ENCODE measurements around the gene KIF1A. TPM values are rescaled to one million over a fixed set of nuclear protein-coding genes. Genes with fewer than 3 reads are reported as not detected.

The KIF1A gene
- total RNA-seq, 1 donor from 2014 or later: 4.7 TPM

- H3K27me3 ChIP-seq (ENCODE audit: control insufficient read depth in 3 of 3, insufficient read depth in 3 of 3, low read length in 3 of 3): peaks cover 0 to 24% (median 3%) of the 10 kb centered on the region in 3 donors
These were observed 67.8 kb downstream of the KIF1A start for GRCh38 chr2:240752209-240752608.

GRCh38 chr2:240750409-240750808 lies 69.6 kb downstream of the KIF1A start:
- peaks cover 0 to 18% (median 3%) of the 10 kb centered on the region in 3 donors for H3K27me3 ChIP-seq (ENCODE audit: control insufficient read depth in 3 of 3, insufficient read depth in 3 of 3, low read length in 3 of 3)
- no peak overlapping the region for H3K27ac ChIP-seq (ENCODE audit: low read depth, low read length)
- H3K4me3 ChIP-seq (ENCODE audit: low read length in 3 of 3): no peak overlapping the region
- H3K9ac ChIP-seq (ENCODE audit: low read depth in 1 of 3, low read length in 3 of 3): no peak overlapping the region
- no peaks in the 10 kb centered on the region for H3K4me1 ChIP-seq (ENCODE audit: control insufficient read depth in 3 of 3, insufficient read depth in 3 of 3, low read length in 3 of 3)
- H3K36me3 ChIP-seq (ENCODE audit: control insufficient read depth in 3 of 3, insufficient read depth in 3 of 3, low read length in 3 of 3): no peaks in the 10 kb centered on the region
- no peaks in the 10 kb centered on the region for H3K9me3 ChIP-seq (ENCODE audit: control insufficient read depth in 3 of 3, low read length in 3 of 3)

More at GRCh38 chr2:240752209-240752608, 67.8 kb downstream of the KIF1A start:
- H3K9ac ChIP-seq (ENCODE audit: low read depth in 1 of 3, low read length in 3 of 3): no peak overlapping the region
- H3K9me3 ChIP-seq (ENCODE audit: control insufficient read depth in 3 of 3, low read length in 3 of 3): no peaks in the 10 kb centered on the region
- no peak overlapping the region for H3K4me3 ChIP-seq (ENCODE audit: low read length in 3 of 3)
- H3K4me1 ChIP-seq (ENCODE audit: control insufficient read depth in 3 of 3, insufficient read depth in 3 of 3, low read length in 3 of 3): no peaks in the 10 kb centered on the region
- H3K27ac ChIP-seq (ENCODE audit: low read depth, low read length): no peak overlapping the region
- no peaks in the 10 kb centered on the region for H3K36me3 ChIP-seq (ENCODE audit: control insufficient read depth in 3 of 3, insufficient read depth in 3 of 3, low read length in 3 of 3)

GRCh38 chr2:240749516-240749915 lies 70.5 kb downstream of the KIF1A start:
- H3K27ac ChIP-seq (ENCODE audit: low read depth, low read length): no peak overlapping the region

GRCh38 chr2:240747256-240747655 lies 72.8 kb downstream of the KIF1A start:
- no peak overlapping the region for H3K9ac ChIP-seq (ENCODE audit: low read depth in 1 of 3, low read length in 3 of 3)
- no peaks in the 10 kb centered on the region for H3K9me3 ChIP-seq (ENCODE audit: control insufficient read depth in 3 of 3, low read length in 3 of 3)
- H3K4me3 ChIP-seq (ENCODE audit: low read length in 3 of 3): no peak overlapping the region
- H3K27ac ChIP-seq (ENCODE audit: low read depth, low read length): no peak overlapping the region
- H3K4me1 ChIP-seq (ENCODE audit: control insufficient read depth in 3 of 3, insufficient read depth in 3 of 3, low read length in 3 of 3): no peaks in the 10 kb centered on the region
- H3K36me3 ChIP-seq (ENCODE audit: control insufficient read depth in 3 of 3, insufficient read depth in 3 of 3, low read length in 3 of 3): no peaks in the 10 kb centered on the region
- H3K27me3 ChIP-seq (ENCODE audit: control insufficient read depth in 3 of 3, insufficient read depth in 3 of 3, low read length in 3 of 3): peaks cover 0 to 5% (median 0%) of the 10 kb centered on the region in 3 donors

More at GRCh38 chr2:240749516-240749915, 70.5 kb downstream of the KIF1A start:
- Histone ChIP-seq H3K4me1 (ENCODE audit: control insufficient read depth in 3 of 3, insufficient read depth in 3 of 3, low read length in 3 of 3) (no peaks in the 10 kb centered on the region), H3K36me3 (ENCODE audit: control insufficient read depth in 3 of 3, insufficient read depth in 3 of 3, low read length in 3 of 3) (no peaks in the 10 kb centered on the region), H3K4me3 (ENCODE audit: low read length in 3 of 3) (no peak overlapping the region), H3K9me3 (ENCODE audit: control insufficient read depth in 3 of 3, low read length in 3 of 3) (no peaks in the 10 kb centered on the region), H3K27me3 (ENCODE audit: control insufficient read depth in 3 of 3, insufficient read depth in 3 of 3, low read length in 3 of 3) (peaks cover 0 to 11% (median 3%) of the 10 kb centered on the region in 3 donors), H3K9ac (ENCODE audit: low read depth in 1 of 3, low read length in 3 of 3) (no peak overlapping the region)

GRCh38 chr2:240746671-240747070 lies 73.3 kb downstream of the KIF1A start:
- no peak overlapping the region for H3K27ac ChIP-seq (ENCODE audit: low read depth, low read length)
- no peaks in the 10 kb centered on the region for H3K4me1 ChIP-seq (ENCODE audit: control insufficient read depth in 3 of 3, insufficient read depth in 3 of 3, low read length in 3 of 3)
- no peak overlapping the region for H3K9ac ChIP-seq (ENCODE audit: low read depth in 1 of 3, low read length in 3 of 3)
- no peak overlapping the region for H3K4me3 ChIP-seq (ENCODE audit: low read length in 3 of 3)
- H3K36me3 ChIP-seq (ENCODE audit: control insufficient read depth in 3 of 3, insufficient read depth in 3 of 3, low read length in 3 of 3): no peaks in the 10 kb centered on the region
- H3K27me3 ChIP-seq (ENCODE audit: control insufficient read depth in 3 of 3, insufficient read depth in 3 of 3, low read length in 3 of 3): peaks cover 0 to 9% (median 0%) of the 10 kb centered on the region in 3 donors
- no peaks in the 10 kb centered on the region for H3K9me3 ChIP-seq (ENCODE audit: control insufficient read depth in 3 of 3, low read length in 3 of 3)

- no peak overlapping the region for H3K9ac ChIP-seq (ENCODE audit: low read depth in 1 of 3, low read length in 3 of 3)
- no peaks in the 10 kb centered on the region for H3K36me3 ChIP-seq (ENCODE audit: control insufficient read depth in 3 of 3, insufficient read depth in 3 of 3, low read length in 3 of 3)
- H3K27me3 ChIP-seq (ENCODE audit: control insufficient read depth in 3 of 3, insufficient read depth in 3 of 3, low read length in 3 of 3): peaks cover 0 to 13% (median 0%) of the 10 kb centered on the region in 3 donors
- no peaks in the 10 kb centered on the region for H3K4me1 ChIP-seq (ENCODE audit: control insufficient read depth in 3 of 3, insufficient read depth in 3 of 3, low read length in 3 of 3)
- H3K27ac ChIP-seq (ENCODE audit: low read depth, low read length): no peak overlapping the region
- H3K9me3 ChIP-seq (ENCODE audit: control insufficient read depth in 3 of 3, low read length in 3 of 3): no peaks in the 10 kb centered on the region
- H3K4me3 ChIP-seq (ENCODE audit: low read length in 3 of 3): no peak overlapping the region
These were observed 74.1 kb downstream of the KIF1A start for GRCh38 chr2:240745962-240746361.

- H3K4me3 ChIP-seq (ENCODE audit: low read length in 3 of 3): no peak overlapping the region
- H3K4me1 ChIP-seq (ENCODE audit: control insufficient read depth in 3 of 3, insufficient read depth in 3 of 3, low read length in 3 of 3): no peaks in the 10 kb centered on the region
- peaks cover 0 to 16% (median 0%) of the 10 kb centered on the region in 3 donors for H3K27me3 ChIP-seq (ENCODE audit: control insufficient read depth in 3 of 3, insufficient read depth in 3 of 3, low read length in 3 of 3)
- no peaks in the 10 kb centered on the region for H3K9me3 ChIP-seq (ENCODE audit: control insufficient read depth in 3 of 3, low read length in 3 of 3)
- H3K9ac ChIP-seq (ENCODE audit: low read depth in 1 of 3, low read length in 3 of 3): no peak overlapping the region
- no peak overlapping the region for H3K27ac ChIP-seq (ENCODE audit: low read depth, low read length)
- H3K36me3 ChIP-seq (ENCODE audit: control insufficient read depth in 3 of 3, insufficient read depth in 3 of 3, low read length in 3 of 3): no peaks in the 10 kb centered on the region
These were observed 74.6 kb downstream of the KIF1A start for GRCh38 chr2:240745456-240745855.

GRCh38 chr2:240742602-240743095 lies 77.4 kb downstream of the KIF1A start:
- H3K4me1 ChIP-seq (ENCODE audit: control insufficient read depth in 3 of 3, insufficient read depth in 3 of 3, low read length in 3 of 3): no peaks in the 10 kb centered on the region
- H3K36me3 ChIP-seq (ENCODE audit: control insufficient read depth in 3 of 3, insufficient read depth in 3 of 3, low read length in 3 of 3): no peaks in the 10 kb centered on the region
- no peak overlapping the region for H3K4me3 ChIP-seq (ENCODE audit: low read length in 3 of 3)
- no peaks in the 10 kb centered on the region for H3K9me3 ChIP-seq (ENCODE audit: control insufficient read depth in 3 of 3, low read length in 3 of 3)
- no peak overlapping the region for H3K9ac ChIP-seq (ENCODE audit: low read depth in 1 of 3, low read length in 3 of 3)
- H3K27ac ChIP-seq (ENCODE audit: low read depth, low read length): no peak overlapping the region
- H3K27me3 ChIP-seq (ENCODE audit: control insufficient read depth in 3 of 3, insufficient read depth in 3 of 3, low read length in 3 of 3): peaks cover 0 to 22% (median 8%) of the 10 kb centered on the region in 3 donors

GRCh38 chr2:240741091-240741490 lies 78.9 kb downstream of the KIF1A start:
- Histone ChIP-seq H3K4me3 (ENCODE audit: low read length in 3 of 3) (no peak overlapping the region), H3K27ac (ENCODE audit: low read depth, low read length) (no peak overlapping the region), H3K9me3 (ENCODE audit: control insufficient read depth in 3 of 3, low read length in 3 of 3) (no peaks in the 10 kb centered on the region), H3K27me3 (ENCODE audit: control insufficient read depth in 3 of 3, insufficient read depth in 3 of 3, low read length in 3 of 3) (peaks cover 3 to 27% (median 13%) of the 10 kb centered on the region in 3 donors), H3K4me1 (ENCODE audit: control insufficient read depth in 3 of 3, insufficient read depth in 3 of 3, low read length in 3 of 3) (no peaks in the 10 kb centered on the region), H3K36me3 (ENCODE audit: control insufficient read depth in 3 of 3, insufficient read depth in 3 of 3, low read length in 3 of 3) (no peaks in the 10 kb centered on the region), H3K9ac (ENCODE audit: low read depth in 1 of 3, low read length in 3 of 3) (no peak overlapping the region)

GRCh38 chr2:240739797-240740196 lies 80.2 kb downstream of the KIF1A start:
- H3K27me3 ChIP-seq (ENCODE audit: control insufficient read depth in 3 of 3, insufficient read depth in 3 of 3, low read length in 3 of 3): peaks cover 3 to 30% (median 16%) of the 10 kb centered on the region in 3 donors
- no peak overlapping the region for H3K27ac ChIP-seq (ENCODE audit: low read depth, low read length)
- no peaks in the 10 kb centered on the region for H3K9me3 ChIP-seq (ENCODE audit: control insufficient read depth in 3 of 3, low read length in 3 of 3)
- no peak overlapping the region for H3K4me3 ChIP-seq (ENCODE audit: low read length in 3 of 3)
- H3K9ac ChIP-seq (ENCODE audit: low read depth in 1 of 3, low read length in 3 of 3): no peak overlapping the region
- no peaks in the 10 kb centered on the region for H3K4me1 ChIP-seq (ENCODE audit: control insufficient read depth in 3 of 3, insufficient read depth in 3 of 3, low read length in 3 of 3)
- no peaks in the 10 kb centered on the region for H3K36me3 ChIP-seq (ENCODE audit: control insufficient read depth in 3 of 3, insufficient read depth in 3 of 3, low read length in 3 of 3)
